Mammary epithelial cell (primary cell): ENCODE data around the gene HIGD1A.

Source experiments
- EZH2 ChIP-seq: IDR thresholded peaks from 2 replicates; pipeline ENCODE4 v1.6.1; 2012; ENCODE audit warnings: low read length, inconsistent platforms, borderline replicate concordance
- TF ChIP-seq, protein P1 (sequence below), 2 donors: IDR thresholded peaks in 1 of 2; conservative IDR thresholded peaks in 1 of 2; 2 replicates each; pipeline ENCODE4 v1.5.1; 2011 to 2012; ENCODE audit warnings: inconsistent platforms in 2 of 2, low read length in 2 of 2, mild to moderate bottlenecking in 2 of 2, control low read depth in 1 of 2, low read depth in 1 of 2; ENCODE audit not compliant: insufficient read depth in 1 of 2; ENCODE audit errors: extremely low read depth in 1 of 2

DNA sequence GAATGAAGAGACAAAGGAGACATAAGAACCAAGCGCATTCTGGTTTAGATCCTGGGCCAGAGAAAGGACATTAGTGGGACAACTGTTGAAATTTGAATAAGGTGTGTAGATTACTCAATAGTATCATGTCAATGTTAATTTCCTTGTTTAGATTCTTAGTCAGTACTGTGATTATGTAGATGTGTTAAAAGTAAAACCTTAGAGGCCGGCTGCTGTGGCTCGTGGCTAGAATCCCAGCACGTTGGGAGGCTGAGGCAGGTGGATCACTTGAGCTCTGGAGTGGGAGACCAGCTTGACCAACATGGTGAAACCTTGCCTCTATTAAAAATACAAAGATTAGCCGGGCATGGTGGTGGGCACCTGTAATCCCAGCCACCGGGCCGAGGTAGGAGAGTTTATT lies 44.7 kb upstream of the HIGD1A start:
- TF ChIP-seq, protein P1, sequence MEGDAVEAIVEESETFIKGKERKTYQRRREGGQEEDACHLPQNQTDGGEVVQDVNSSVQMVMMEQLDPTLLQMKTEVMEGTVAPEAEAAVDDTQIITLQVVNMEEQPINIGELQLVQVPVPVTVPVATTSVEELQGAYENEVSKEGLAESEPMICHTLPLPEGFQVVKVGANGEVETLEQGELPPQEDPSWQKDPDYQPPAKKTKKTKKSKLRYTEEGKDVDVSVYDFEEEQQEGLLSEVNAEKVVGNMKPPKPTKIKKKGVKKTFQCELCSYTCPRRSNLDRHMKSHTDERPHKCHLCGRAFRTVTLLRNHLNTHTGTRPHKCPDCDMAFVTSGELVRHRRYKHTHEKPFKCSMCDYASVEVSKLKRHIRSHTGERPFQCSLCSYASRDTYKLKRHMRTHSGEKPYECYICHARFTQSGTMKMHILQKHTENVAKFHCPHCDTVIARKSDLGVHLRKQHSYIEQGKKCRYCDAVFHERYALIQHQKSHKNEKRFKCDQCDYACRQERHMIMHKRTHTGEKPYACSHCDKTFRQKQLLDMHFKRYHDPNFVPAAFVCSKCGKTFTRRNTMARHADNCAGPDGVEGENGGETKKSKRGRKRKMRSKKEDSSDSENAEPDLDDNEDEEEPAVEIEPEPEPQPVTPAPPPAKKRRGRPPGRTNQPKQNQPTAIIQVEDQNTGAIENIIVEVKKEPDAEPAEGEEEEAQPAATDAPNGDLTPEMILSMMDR (conservative IDR thresholded peaks at IDR 0.05 in 1 of 2, IDR thresholded peaks at IDR 0.05 in 1 of 2; ENCODE audit: extremely low read depth in 1 of 2, insufficient read depth in 1 of 2, low read depth in 1 of 2, low read length in 2 of 2) = no peak
- TF ChIP-seq EZH2 = no peak
